Cardiac fibroblast (primary cell): Measurements from ENCODE around the gene SPACA9.

Source experiments
- DNase-seq, 2 donors: peaks; one replicate each; pipeline versions ENCODE4 v3.0.0 to v3.0.0-alpha.2; 2010; ENCODE audit warnings: low read depth in 2 of 2
- H3K4me3 ChIP-seq, 2 donors: replicated peaks in 1 of 2; 1 replicate in 1 of 2; 2 replicates in 1 of 2; pipeline ENCODE4 v1.5.1; 2011; ENCODE audit warnings: low read depth in 2 of 2, low read length in 2 of 2, mild to moderate bottlenecking in 2 of 2, moderate library complexity in 1 of 2
- TF ChIP-seq, protein P1 (sequence below): IDR thresholded peaks from one replicate; pipeline ENCODE4 v1.5.1; 2011; ENCODE audit warnings: low read depth, mild to moderate bottlenecking, low read length, inconsistent platforms

SPACA9 gene

DNA sequence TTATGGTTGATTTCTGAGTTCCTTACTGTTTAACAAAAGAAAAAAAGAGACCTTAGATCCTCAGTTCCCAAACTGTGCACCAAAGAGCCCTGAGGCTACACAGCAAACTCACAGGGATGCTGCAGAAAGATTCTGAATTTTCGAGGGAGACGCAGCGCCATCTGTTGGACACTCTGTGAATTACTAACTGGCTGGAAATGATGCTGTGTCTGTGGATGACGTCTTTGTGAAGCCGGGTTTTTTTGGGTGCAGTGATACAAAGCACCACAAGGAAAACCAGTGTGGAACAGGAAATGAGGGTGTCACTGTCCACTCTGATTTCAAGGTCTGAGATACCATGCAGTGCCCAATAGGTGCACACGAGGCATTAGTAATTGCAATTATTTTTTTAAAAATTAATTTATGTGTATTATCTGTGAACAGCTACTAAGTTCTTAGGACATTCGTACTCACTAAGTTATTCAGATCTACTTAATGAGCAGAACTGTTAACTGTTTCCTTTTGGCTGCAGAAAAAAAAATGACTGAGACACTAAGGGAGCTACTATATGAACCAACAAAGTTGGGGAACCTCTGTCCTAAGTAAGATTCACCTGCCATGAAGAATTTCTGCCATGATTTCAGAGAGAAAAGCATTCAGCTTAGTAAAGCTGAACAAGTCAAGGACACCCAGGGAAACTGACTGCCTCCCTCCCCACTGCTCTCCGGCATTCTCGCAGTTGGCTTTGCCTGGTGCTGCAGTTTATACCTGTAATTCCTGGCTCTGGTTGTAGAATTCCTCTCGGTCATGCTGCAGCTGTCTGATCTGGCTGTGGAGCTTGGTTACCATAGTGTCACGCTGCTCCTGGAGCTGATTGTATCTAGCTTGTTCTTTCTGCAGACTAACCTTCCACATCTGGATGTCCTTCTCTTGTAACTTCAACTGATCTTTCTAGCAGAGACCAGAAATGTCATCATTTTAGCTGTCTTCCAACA, 23.4 kb downstream of the SPACA9 start:
- peak; percentile 88 to 90 for DNase-seq
- H3K4me3 ChIP-seq = no peak overlapping the region
- TF ChIP-seq, protein P1, sequence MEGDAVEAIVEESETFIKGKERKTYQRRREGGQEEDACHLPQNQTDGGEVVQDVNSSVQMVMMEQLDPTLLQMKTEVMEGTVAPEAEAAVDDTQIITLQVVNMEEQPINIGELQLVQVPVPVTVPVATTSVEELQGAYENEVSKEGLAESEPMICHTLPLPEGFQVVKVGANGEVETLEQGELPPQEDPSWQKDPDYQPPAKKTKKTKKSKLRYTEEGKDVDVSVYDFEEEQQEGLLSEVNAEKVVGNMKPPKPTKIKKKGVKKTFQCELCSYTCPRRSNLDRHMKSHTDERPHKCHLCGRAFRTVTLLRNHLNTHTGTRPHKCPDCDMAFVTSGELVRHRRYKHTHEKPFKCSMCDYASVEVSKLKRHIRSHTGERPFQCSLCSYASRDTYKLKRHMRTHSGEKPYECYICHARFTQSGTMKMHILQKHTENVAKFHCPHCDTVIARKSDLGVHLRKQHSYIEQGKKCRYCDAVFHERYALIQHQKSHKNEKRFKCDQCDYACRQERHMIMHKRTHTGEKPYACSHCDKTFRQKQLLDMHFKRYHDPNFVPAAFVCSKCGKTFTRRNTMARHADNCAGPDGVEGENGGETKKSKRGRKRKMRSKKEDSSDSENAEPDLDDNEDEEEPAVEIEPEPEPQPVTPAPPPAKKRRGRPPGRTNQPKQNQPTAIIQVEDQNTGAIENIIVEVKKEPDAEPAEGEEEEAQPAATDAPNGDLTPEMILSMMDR = peak; percentile 87

DNA sequence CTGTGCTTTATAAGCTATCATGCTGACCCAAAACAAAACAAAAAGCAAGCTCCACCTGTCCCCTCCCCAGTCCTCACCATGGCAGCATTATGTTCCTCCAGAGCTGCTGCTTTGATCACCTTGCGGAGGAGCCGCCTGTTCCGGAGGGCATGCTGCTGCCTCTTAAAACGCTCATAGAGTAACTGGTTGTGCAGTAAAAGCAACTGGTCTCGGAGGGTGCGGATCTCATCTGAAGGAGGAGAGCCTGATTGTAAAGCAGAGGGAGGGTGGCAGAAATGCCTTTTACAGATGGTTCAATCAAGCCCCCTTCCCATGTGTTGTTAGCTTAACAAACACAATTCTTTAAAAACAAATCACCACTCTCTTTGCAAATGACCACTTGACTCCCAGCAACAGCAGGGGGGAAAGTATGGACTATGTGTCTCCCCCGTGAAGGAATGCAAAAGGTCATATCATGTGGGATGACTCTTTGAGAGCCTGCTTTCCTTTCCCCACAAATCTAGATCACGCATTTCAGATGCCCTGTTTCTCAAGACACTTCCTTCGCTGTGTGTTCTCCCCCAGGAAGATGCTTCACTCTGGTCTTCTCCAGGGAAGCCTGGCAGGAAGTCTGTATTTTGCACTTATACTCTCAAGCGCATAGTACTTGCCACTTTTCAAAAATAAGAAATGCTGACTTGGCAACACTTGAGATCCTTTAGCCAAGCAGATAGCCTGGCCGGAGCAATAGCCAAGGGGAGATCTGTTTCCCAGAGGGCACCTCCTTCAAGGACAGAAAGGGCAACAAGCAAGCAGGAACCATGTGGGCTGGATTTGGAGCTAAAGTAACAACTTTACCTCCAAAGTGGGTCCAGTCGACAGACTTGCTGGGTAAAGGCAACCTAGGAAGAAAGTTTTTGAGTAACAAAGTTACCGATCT, 25.1 kb downstream of the SPACA9 start:
- no peak overlapping the region for H3K4me3 ChIP-seq
- TF ChIP-seq, protein P1 = no peak
- no peak for DNase-seq

DNA sequence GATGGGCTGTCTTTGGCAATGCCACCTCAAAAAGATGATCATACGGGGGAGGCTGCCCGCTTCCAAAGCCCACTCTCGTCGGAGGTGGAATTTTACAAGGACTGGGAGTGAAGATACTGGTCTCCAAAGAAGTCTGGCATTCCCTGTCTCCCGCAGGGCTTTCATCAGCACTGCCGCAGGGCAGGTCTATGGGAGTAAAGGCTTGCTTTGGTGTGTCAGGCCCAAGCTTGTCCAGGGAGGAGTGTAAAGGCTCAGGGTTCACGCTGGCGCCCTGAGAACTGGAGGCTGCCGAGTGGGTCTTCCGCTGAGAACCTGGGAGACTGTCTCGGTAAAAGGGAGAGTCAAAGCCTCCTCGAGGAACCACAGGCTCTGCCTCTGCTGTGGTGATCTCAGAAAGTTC, 27.0 kb downstream of the SPACA9 start:
- no peak for DNase-seq
- TF ChIP-seq, protein P1 = no peak
- no peak overlapping the region for H3K4me3 ChIP-seq

DNA sequence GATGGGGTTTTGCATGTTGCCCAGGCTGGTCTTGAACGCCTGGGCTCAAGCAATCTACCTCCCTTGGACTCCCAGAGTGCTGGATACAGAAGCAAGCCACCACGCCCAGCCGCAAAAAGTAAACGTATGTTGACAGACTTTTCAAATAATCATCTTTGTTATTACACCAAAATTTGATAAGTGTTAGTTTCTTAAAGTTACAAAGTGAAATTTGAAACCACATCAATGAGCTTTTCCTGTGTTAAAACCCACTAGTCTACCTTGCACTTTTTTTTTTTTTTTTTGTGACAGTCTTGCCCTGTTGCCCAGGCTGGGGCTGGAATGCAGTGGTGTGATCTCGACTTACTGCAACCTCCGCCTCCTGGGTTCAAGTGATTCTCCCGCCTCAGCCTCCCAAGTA, 29.9 kb downstream of the SPACA9 start:
- TF ChIP-seq, protein P1 = no peak
- DNase-seq = no peak

DNA sequence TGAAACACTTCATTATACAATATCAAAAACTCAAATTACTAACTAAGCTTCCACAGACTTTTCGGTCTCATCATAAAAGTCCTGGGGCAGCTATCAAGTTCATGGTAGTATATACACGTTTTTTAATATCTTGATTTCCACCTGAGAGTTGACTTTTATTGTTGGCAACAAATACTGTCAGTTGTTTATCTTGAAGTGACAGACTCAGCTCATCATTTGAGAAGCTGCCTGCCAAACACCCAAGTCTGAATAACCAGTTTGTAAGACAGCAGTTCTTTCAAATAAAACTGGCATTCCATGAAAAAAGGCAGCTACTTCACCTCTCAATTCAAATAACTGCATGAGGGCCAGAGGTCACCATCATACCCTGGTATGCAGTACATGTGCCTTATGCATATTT, 30.6 kb downstream of the SPACA9 start:
- TF ChIP-seq, protein P1 = no peak
- no peak for DNase-seq
- no peak overlapping the region for H3K4me3 ChIP-seq

More for the DNA sequence above, 29.9 kb downstream of the SPACA9 start:
- no peak overlapping the region for H3K4me3 ChIP-seq

DNA sequence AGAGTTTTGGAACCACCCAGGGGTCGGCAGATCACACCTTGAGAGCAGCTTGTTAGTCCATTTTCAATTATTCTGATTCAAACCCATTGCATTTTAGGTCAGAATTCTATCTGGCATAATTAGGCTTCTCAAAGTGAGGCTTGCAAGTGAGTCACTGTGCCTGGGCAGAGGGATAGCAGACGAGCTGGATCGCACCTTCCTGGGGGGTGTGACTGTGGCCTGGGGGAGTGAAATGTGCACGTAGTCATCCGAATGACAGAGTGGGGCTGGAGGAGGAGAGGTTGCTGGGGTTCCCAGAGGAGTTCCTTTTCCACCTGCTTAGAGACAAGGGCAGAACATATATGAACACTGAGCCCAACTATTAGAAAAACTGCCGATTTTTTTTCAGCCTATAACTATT, 31.7 kb downstream of the SPACA9 start:
- H3K4me3 ChIP-seq = no peak overlapping the region
- no peak for DNase-seq
- TF ChIP-seq, protein P1 = no peak
